ENCODE data around the gene BCL10.

DNA sequence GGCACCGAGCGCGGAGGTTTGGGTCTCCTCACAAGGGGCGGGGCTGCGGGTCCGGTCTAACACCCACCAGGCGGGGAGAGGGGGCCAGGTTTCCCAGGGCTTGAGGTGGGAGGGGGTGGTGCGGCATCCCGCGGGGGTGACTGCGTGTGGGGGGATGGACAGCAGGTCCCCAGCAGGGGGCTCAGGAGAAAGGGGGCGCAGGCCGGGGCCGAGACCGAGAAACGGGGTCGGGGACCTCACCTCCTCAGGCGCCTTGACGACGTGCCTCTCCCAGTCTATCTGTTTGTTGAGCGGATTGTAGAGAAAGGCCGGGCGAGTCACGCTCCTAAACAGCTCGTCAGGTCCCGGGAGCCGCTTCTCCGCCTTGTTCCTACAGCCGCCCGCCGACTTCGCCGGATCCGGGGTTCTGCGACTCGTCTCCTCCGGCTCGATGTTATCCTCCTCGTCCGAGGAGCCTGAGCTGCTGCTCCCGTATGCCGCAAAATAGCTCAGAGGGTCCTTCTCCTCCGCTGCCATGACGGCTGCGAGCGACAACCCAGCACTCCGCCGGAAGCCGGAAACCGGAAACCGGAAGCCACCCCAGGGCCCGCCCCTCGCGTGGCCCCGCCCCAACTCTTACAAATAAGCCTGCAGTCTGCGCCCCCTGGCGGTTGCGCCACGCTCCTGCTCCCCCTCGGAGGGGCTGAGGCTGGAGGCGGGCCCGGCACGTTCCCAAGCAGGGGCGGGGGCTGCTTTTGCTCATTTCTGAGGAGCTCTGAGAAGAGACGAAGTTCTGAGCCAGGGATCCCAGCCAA is 17.1 kb downstream of the BCL10 start, which contains the start of gene C1orf52:
- TF ChIP-seq, protein P1, sequence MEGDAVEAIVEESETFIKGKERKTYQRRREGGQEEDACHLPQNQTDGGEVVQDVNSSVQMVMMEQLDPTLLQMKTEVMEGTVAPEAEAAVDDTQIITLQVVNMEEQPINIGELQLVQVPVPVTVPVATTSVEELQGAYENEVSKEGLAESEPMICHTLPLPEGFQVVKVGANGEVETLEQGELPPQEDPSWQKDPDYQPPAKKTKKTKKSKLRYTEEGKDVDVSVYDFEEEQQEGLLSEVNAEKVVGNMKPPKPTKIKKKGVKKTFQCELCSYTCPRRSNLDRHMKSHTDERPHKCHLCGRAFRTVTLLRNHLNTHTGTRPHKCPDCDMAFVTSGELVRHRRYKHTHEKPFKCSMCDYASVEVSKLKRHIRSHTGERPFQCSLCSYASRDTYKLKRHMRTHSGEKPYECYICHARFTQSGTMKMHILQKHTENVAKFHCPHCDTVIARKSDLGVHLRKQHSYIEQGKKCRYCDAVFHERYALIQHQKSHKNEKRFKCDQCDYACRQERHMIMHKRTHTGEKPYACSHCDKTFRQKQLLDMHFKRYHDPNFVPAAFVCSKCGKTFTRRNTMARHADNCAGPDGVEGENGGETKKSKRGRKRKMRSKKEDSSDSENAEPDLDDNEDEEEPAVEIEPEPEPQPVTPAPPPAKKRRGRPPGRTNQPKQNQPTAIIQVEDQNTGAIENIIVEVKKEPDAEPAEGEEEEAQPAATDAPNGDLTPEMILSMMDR (IDR thresholded peaks at IDR 0.05; ENCODE audit: insufficient read depth, low read depth, low read length) = peak; percentile 58
- no peak for TF ChIP-seq EZH2 (IDR thresholded peaks at IDR 0.05; ENCODE audit: insufficient read depth, low read length)

All from astrocyte (in vitro differentiated cells and primary cell).